ENCODE results near the gene SH2D6.

DNA sequence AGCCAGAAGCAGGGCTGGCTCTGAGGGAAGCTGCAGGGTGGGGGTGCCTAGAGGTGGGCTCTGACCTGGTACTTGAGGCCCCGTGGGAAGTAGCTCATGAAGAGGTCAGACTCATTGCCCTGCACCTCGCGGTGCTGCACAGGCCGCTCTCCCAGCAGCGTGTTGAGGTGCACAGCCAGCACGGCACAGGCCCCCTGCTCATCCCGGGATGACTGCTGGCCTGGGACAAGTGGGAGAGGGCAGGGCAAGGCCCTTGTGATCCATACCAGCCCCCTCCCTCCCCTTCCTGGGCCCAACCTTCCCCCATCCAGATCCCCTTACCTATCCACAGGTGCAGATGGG is 17.1 kb upstream of the SH2D6 start:
- TF ChIP-seq ZNF140 (CRISPR knock-in tag; IDR thresholded peaks at IDR 0.05) (no peak), GABPA (tag; conservative IDR thresholded peaks at IDR 0.05; ENCODE audit: low read depth) (no peak), SMARCB1 (IDR thresholded peaks at IDR 0.05; ENCODE audit: insufficient read length, low read depth) (no peak), CHD1 (IDR thresholded peaks at IDR 0.05; ENCODE audit: low read length) (no peak), PHB (CRISPR knock-in tag; IDR thresholded peaks at IDR 0.05) (no peak), POU5F1 (IDR thresholded peaks at IDR 0.05; ENCODE audit: borderline replicate concordance, low read depth, low read length, partially characterized antibody) (no peak), EHMT2 (IDR thresholded peaks at IDR 0.05) (no peak), MAFF (IDR thresholded peaks at IDR 0.05; ENCODE audit: low read length) (no peak), ZFX (CRISPR knock-in tag; IDR thresholded peaks at IDR 0.05) (no peak), NFIC (IDR thresholded peaks at IDR 0.05) (no peak)
- TF ChIP-seq, protein P1, sequence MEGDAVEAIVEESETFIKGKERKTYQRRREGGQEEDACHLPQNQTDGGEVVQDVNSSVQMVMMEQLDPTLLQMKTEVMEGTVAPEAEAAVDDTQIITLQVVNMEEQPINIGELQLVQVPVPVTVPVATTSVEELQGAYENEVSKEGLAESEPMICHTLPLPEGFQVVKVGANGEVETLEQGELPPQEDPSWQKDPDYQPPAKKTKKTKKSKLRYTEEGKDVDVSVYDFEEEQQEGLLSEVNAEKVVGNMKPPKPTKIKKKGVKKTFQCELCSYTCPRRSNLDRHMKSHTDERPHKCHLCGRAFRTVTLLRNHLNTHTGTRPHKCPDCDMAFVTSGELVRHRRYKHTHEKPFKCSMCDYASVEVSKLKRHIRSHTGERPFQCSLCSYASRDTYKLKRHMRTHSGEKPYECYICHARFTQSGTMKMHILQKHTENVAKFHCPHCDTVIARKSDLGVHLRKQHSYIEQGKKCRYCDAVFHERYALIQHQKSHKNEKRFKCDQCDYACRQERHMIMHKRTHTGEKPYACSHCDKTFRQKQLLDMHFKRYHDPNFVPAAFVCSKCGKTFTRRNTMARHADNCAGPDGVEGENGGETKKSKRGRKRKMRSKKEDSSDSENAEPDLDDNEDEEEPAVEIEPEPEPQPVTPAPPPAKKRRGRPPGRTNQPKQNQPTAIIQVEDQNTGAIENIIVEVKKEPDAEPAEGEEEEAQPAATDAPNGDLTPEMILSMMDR (IDR thresholded peaks at IDR 0.05 in 2 of 3, conservative IDR thresholded peaks at IDR 0.05 in 1 of 3; ENCODE audit: insufficient read depth in 2 of 3, low read depth in 1 of 3, low read length in 3 of 3): no peak
- TF ChIP-seq, protein P2, sequence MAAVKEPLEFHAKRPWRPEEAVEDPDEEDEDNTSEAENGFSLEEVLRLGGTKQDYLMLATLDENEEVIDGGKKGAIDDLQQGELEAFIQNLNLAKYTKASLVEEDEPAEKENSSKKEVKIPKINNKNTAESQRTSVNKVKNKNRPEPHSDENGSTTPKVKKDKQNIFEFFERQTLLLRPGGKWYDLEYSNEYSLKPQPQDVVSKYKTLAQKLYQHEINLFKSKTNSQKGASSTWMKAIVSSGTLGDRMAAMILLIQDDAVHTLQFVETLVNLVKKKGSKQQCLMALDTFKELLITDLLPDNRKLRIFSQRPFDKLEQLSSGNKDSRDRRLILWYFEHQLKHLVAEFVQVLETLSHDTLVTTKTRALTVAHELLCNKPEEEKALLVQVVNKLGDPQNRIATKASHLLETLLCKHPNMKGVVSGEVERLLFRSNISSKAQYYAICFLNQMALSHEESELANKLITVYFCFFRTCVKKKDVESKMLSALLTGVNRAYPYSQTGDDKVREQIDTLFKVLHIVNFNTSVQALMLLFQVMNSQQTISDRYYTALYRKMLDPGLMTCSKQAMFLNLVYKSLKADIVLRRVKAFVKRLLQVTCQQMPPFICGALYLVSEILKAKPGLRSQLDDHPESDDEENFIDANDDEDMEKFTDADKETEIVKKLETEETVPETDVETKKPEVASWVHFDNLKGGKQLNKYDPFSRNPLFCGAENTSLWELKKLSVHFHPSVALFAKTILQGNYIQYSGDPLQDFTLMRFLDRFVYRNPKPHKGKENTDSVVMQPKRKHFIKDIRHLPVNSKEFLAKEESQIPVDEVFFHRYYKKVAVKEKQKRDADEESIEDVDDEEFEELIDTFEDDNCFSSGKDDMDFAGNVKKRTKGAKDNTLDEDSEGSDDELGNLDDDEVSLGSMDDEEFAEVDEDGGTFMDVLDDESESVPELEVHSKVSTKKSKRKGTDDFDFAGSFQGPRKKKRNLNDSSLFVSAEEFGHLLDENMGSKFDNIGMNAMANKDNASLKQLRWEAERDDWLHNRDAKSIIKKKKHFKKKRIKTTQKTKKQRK (IDR thresholded peaks at IDR 0.05; ENCODE audit: borderline replicate concordance, low read depth, low read length): no peak

All from K562 (cell line).